OCI-LY7 (cell line): Measurements from ENCODE around the gene SCYL2. TPM values are rescaled to one million over a fixed set of nuclear protein-coding genes. Genes with fewer than 3 reads are reported as not detected.
"Not testable (repeated sequence)": the region's sequence is repeated elsewhere in the genome, so short reads cannot be mapped to it uniquely, and the experiment has no call there.

Experiments
- BruUV-seq: library from RNA; stranded (reverse); fragments of 400-500 nt; replicated peaks from 2 replicates; lab custom pipeline; 2021; lab: Mats Ljungman, UMichigan
- CTCF ChIA-PET: fragments of 300-600 bp; sonication (Branson Sonifier 250); formaldehyde crosslinking; loops from one replicate; lab custom pipeline; 2022; ENCODE audit warnings: antibody characterized with exemption; ENCODE audit not compliant: unreplicated experiment; lab: Charles Lee
- POLR2A ChIA-PET: fragments of 300-600 bp; sonication (Branson Sonifier 250); formaldehyde crosslinking; loops from one replicate; lab custom pipeline; 2022; ENCODE audit warnings: antibody characterized with exemption; lab: Charles Lee
- DNase-seq: peaks from one replicate; pipeline ENCODE4 v3.0.0-alpha.2; 2015; ENCODE audit warnings: low spot score
- H2AFZ ChIP-seq: fragments of 200-600 bp; sonication (generic), shearing (Covaris generic); 2 replicates; pipeline ENCODE4 v1.6.1; 2014; ENCODE audit warnings: mild to moderate bottlenecking, antibody characterized with exemption, low read length, moderate library complexity
- H3K27ac ChIP-seq: fragments of 200-600 bp; sonication (generic); 2 replicates; pipeline ENCODE4 v1.5.1; 2014; ENCODE audit warnings: mixed run types, low read depth, mild to moderate bottlenecking, moderate library complexity, low read length, inconsistent platforms; ENCODE audit not compliant: poor library complexity, severe bottlenecking
- H3K36me3 ChIP-seq: fragments of 200-600 bp; sonication (generic); 2 replicates; pipeline ENCODE4 v1.6.1; 2014; ENCODE audit warnings: mild to moderate bottlenecking, antibody characterized with exemption, low read length, moderate library complexity, mixed read lengths; ENCODE audit not compliant: insufficient read depth
- H3K4me1 ChIP-seq: fragments of 200-600 bp; sonication (generic); 2 replicates; pipeline ENCODE4 v1.5.1; 2014; ENCODE audit warnings: mild to moderate bottlenecking, low read length; ENCODE audit not compliant: insufficient read depth, poor library complexity, severe bottlenecking
- H3K4me2 ChIP-seq: fragments of 200-600 bp; sonication (generic); 2 replicates; pipeline ENCODE4 v1.6.1; 2014; ENCODE audit warnings: mild to moderate bottlenecking, low read length
- H3K4me3 ChIP-seq: fragments of 200-600 bp; sonication (generic); 2 replicates; pipeline ENCODE4 v1.5.1; 2014; ENCODE audit warnings: mild to moderate bottlenecking, low read depth, low read length; ENCODE audit not compliant: poor library complexity, severe bottlenecking
- H3K79me2 ChIP-seq: fragments of 200-600 bp; sonication (generic); 2 replicates; pipeline ENCODE4 v1.6.1; 2016; ENCODE audit warnings: low read depth, mild to moderate bottlenecking, low read length, moderate library complexity, mixed read lengths; ENCODE audit not compliant: insufficient read depth
- H3K9me2 ChIP-seq: fragments of 200-600 bp; sonication (generic); 2 replicates; pipeline ENCODE4 v1.6.1; 2016; ENCODE audit warnings: mild to moderate bottlenecking, low read length, mixed read lengths; ENCODE audit not compliant: insufficient read depth
- H3K9me3 ChIP-seq: fragments of 200-600 bp; sonication (generic); 2 replicates; pipeline ENCODE4 v1.6.1; 2014; ENCODE audit warnings: mild to moderate bottlenecking, mixed run types, low read length, mixed read lengths
- H4K20me1 ChIP-seq: fragments of 200-600 bp; sonication (generic); 2 replicates; pipeline ENCODE4 v1.6.1; 2014; ENCODE audit warnings: mild to moderate bottlenecking, antibody characterized with exemption, low read length, moderate library complexity, mixed read lengths; ENCODE audit not compliant: insufficient read depth
- EZH2phosphoT487 ChIP-seq: fragments of 200-600 bp; sonication (generic); IDR thresholded peaks from 2 replicates; pipeline ENCODE4 v1.6.1; 2018; ENCODE audit warnings: low read depth, borderline replicate concordance, mild to moderate bottlenecking, mixed run types, antibody characterized with exemption, low read length, moderate library complexity, mixed read lengths
- intact Hi-C: fragments of 100-400 bp; cut with micrococcal nuclease; formaldehyde crosslinking; loops from one replicate; pipeline ENCODE4 v1.10.0; 2022; ENCODE audit not compliant: unreplicated experiment
- total RNA-seq, 2 experiments: library from RNA; depleted of rRNA in 1 of 2; stranded (reverse); fragments of >200 nt in 1 of 2; shearing (Covaris generic) in 1 of 2; gene quantifications; 2 replicates each; pipeline ENCODE4 v1.2.3, GENCODE V29; 2014 to 2022
- TF ChIP-seq, protein P1 (sequence below): fragments of 200-600 bp; sonication (generic); conservative IDR thresholded peaks from 2 replicates; pipeline ENCODE4 v1.5.1; 2014; ENCODE audit warnings: mild to moderate bottlenecking, antibody characterized with exemption, low read length, moderate library complexity, mixed read lengths

SCYL2 gene
- total RNA-seq, 2 experiments from 2014 or later = 13.9 to 30.7 TPM

DNA sequence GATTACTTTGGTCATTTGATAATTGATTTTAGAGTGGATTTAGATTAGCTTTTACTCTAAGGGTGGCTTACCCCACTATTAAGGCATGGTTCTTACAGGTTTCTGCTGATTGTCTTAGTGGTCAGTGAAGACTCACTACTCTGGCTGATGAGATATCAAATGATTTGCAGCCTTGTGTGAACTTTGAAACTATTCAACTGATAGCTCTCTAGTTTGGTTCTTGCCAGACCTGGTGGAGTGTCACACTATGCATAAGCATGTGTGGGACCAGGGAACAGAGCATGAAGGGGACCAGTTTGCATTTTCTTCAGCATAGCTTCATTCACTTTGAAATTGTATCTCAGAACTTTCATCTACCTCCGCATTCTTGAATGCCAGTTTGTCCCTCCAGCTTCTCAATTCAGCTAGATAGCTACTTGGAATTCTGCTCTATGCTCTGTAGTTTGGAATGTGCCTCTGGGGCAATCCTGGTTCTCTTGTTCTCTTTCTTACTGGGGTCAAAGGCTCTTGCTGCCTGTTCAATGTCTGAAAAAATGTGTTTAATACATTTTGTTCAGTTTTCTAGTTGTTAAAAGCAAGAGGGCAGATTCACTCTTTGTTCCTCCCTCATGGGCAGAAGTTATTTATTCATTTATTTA lies 12.7 kb downstream of the SCYL2 start:
- DNase-seq = no peak
- Histone ChIP-seq H3K9me3 (no peaks in the 10 kb centered on the region), H3K4me2 (no peak overlapping the region), H2AFZ (no peak overlapping the region), H3K27ac (no peak overlapping the region), H4K20me1 (no peaks in the 10 kb centered on the region), H3K79me2 (peaks cover 53% of the 10 kb centered on the region), H3K9me2 (no peaks in the 10 kb centered on the region), H3K36me3 (peaks cover 18% of the 10 kb centered on the region), H3K4me1 (no peaks in the 10 kb centered on the region), H3K4me3 (no peak overlapping the region)
- no TSS peak for BruUV-seq
- TF ChIP-seq, protein P1, sequence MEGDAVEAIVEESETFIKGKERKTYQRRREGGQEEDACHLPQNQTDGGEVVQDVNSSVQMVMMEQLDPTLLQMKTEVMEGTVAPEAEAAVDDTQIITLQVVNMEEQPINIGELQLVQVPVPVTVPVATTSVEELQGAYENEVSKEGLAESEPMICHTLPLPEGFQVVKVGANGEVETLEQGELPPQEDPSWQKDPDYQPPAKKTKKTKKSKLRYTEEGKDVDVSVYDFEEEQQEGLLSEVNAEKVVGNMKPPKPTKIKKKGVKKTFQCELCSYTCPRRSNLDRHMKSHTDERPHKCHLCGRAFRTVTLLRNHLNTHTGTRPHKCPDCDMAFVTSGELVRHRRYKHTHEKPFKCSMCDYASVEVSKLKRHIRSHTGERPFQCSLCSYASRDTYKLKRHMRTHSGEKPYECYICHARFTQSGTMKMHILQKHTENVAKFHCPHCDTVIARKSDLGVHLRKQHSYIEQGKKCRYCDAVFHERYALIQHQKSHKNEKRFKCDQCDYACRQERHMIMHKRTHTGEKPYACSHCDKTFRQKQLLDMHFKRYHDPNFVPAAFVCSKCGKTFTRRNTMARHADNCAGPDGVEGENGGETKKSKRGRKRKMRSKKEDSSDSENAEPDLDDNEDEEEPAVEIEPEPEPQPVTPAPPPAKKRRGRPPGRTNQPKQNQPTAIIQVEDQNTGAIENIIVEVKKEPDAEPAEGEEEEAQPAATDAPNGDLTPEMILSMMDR = no peak
- TF ChIP-seq EZH2phosphoT487 = no peak
- intact Hi-C loops = no loop called here
- ChIA-PET POLR2A (interaction anchor here (0.6 to 1.7 kb wide), 5 partner anchors 8 to 1607 kb away, joined by 3 to 5 read pairs (median 3); no protein-coding TSS in a partner anchor), CTCF (no interaction called here)

DNA sequence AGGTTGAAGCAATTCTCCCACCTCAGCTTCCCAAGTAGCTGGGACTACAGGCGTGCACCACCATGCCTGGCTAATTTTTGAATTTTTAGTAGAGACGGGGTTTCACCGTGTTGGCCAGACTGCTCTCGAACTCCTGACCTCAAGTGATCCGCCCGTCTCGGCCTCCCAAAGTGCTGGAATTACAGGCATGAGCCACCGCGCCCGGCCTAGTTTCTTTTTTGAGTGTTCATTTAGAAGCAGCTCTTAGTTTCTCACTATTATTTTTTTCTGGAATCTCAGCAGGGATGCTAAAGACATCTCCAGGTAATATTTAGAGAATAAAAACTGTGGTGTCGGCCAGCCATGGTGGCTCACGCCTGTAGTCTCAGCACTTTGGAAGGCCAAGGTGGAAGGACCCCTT lies 17.6 kb downstream of the SCYL2 start:
- H3K4me2 ChIP-seq, H3K4me1 ChIP-seq, H3K9me2 ChIP-seq, H2AFZ ChIP-seq, CTCF ChIA-PET, H4K20me1 ChIP-seq, H3K4me3 ChIP-seq, intact Hi-C loops, H3K9me3 ChIP-seq, H3K27ac ChIP-seq, H3K36me3 ChIP-seq, DNase-seq, BruUV-seq: not testable (repeated sequence)
- POLR2A ChIA-PET = interaction anchor here (0.7 to 2.6 kb wide), 2 partner anchors 9 to 1168 kb away, joined by 3 to 11 read pairs; no protein-coding TSS in a partner anchor
- peaks cover 15% of the 10 kb centered on the region; the same call in 1 of the 2 replicates for H3K79me2 ChIP-seq

DNA sequence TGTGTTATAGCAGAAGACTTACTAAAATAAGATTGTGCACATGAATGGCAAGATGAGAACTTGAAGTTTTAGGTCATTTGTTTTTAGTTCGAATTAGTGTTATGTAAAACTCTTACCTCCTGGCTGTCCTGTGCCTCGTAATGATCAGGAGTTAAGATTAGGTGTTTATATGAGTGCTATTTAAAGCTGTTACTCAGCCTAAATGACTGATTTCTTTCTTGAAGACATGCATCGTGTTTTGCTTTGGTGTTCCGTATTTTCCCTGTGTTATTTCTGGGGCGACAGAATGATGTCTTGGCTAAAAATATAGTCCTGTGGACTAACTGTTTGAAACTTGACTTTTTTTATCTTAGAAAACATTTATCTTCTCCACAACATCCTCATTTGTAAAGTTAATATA lies 22.1 kb downstream of the SCYL2 start:
- TF ChIP-seq EZH2phosphoT487 = no peak
- TF ChIP-seq, protein P1 = no peak
- Histone ChIP-seq H3K27ac (no peak overlapping the region), H3K79me2 (no peaks in the 10 kb centered on the region), H2AFZ (no peak overlapping the region), H3K9me2 (no peaks in the 10 kb centered on the region), H3K4me2 (no peak overlapping the region), H4K20me1 (no peaks in the 10 kb centered on the region), H3K4me3 (no peak overlapping the region), H3K4me1 (no peaks in the 10 kb centered on the region), H3K9me3 (no peaks in the 10 kb centered on the region), H3K36me3 (peaks cover 13% of the 10 kb centered on the region)
- intact Hi-C loops = no loop called here
- BruUV-seq = no TSS peak
- ChIA-PET CTCF (no interaction called here), POLR2A (no interaction called here)
- DNase-seq = no peak
